BLaER1 treated with 17β-estradiol and CSF1 and Interleukin-3, amounts not matched to agents 10 nM and 100 nM (cell line): ENCODE results near the gene LRRC71.

Source experiments
- H3K27ac ChIP-seq, 11 experiments: shearing (Covaris generic); formaldehyde crosslinking; 2 replicates each; pipeline ENCODE4 v1.8.1; 2022
- H3K27me3 ChIP-seq, 11 experiments: shearing (Covaris generic); formaldehyde crosslinking; 2 replicates each; pipeline ENCODE4 v1.8.1; 2022
- H3K36me3 ChIP-seq, 11 experiments: shearing (Covaris generic); formaldehyde crosslinking; 2 replicates each; pipeline ENCODE4 v1.8.1; 2022
- H3K4me1 ChIP-seq, 10 experiments: shearing (Covaris generic); formaldehyde crosslinking; 2 replicates each; pipeline ENCODE4 v1.8.1; 2022
- H3K4me2 ChIP-seq, 11 experiments: shearing (Covaris generic); formaldehyde crosslinking; 2 replicates each; pipeline ENCODE4 v1.8.1; 2022
- H3K4me3 ChIP-seq, 10 experiments: shearing (Covaris generic); formaldehyde crosslinking; 2 replicates each; pipeline ENCODE4 v1.8.1; 2022
- H3K9ac ChIP-seq, 11 experiments: shearing (Covaris generic); formaldehyde crosslinking; 2 replicates each; pipeline ENCODE4 v1.8.1; 2022
- H3K9me3 ChIP-seq, 11 experiments: shearing (Covaris generic); formaldehyde crosslinking; replicated peaks in 1 of 11; 2 replicates each; pipeline ENCODE4 v1.8.1; 2022
- H4K20me1 ChIP-seq, 11 experiments: shearing (Covaris generic); formaldehyde crosslinking; 2 replicates each; pipeline ENCODE4 v1.8.1; 2022
- Cebpa-rat ChIP-seq, 11 experiments: shearing (Covaris generic); IDR thresholded peaks; 2 replicates each; pipeline ENCODE4 v1.8.1; 2022

The LRRC71 gene

DNA sequence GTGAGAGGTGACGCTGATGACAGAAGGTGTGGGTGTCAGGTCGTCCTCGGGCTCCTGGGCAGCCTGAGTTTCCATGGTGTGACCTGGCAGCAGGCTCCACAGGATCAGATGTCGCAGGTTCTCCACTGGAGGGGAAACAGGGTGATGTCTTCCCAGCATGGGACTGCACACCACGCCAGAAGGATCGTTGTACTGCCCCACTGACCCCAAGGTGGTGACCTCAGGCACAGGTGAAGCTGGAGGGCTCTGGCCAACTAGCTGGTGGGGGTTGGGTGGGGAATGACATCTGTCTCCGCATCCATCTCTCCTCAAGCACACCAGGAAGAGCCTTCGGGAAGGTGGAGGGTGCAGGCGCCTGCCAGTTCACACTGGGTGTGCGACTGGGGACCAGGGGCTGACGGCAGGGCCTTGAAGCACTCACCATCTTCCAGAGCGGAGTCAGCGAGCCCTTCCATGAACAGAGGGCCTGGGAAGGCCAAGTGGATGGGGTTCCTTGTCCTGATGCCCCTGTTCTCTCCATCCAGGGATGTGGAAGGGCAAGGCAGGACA, 19.4 kb downstream of the LRRC71 start:
- TF ChIP-seq Cebpa-rat (IDR thresholded peaks at IDR 0.05): no peak
- Histone ChIP-seq H3K27me3 (no peaks in the 10 kb centered on the region), H3K9me3 (no peaks in the 10 kb centered on the region), H3K27ac (no peak overlapping the region), H3K4me3 (no peak overlapping the region), H3K36me3 (peaks cover 91 to 100% (median 99%) of the 10 kb centered on the region in 11 experiments), H4K20me1 (peaks cover 0 to 99% (median 27%) of the 10 kb centered on the region in 11 experiments; a peak in 14 of 22 replicates), H3K9ac (no peak overlapping the region), H3K4me1 (peaks cover 0 to 22% (median 11%) of the 10 kb centered on the region in 10 experiments; a peak in 13 of 20 replicates), H3K4me2 (no peak overlapping the region)

DNA sequence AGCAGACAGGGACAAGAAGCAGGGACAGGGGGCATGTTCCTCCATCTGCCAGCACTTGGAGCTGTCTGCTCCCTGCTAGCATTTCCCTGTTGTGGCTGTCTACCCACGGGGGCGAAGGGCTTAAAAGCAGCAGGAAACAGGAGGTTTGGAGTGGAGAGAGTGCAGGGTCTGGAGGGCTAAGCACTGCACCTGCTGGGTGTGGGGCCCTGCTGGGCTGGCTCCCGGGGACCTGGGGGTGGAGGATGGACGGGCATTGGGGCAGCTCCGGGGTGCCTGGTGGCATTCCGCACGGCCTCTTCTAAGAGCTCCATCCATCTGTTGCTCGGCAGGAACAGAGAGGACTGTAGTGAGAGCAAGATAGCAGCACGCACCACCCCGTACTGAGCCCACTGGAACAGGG, 21.2 kb downstream of the LRRC71 start:
- peaks cover 97 to 100% (median 100%) of the 10 kb centered on the region in 11 experiments for H3K36me3 ChIP-seq
- H3K4me3 ChIP-seq: no peak overlapping the region
- no peak overlapping the region for H3K27ac ChIP-seq
- H4K20me1 ChIP-seq: peaks cover 0 to 100% (median 32%) of the 10 kb centered on the region in 11 experiments; a peak in 14 of 22 replicates
- H3K9ac ChIP-seq: no peak overlapping the region
- peaks cover 0 to 22% (median 10%) of the 10 kb centered on the region in 10 experiments; a peak in 13 of 20 replicates for H3K4me1 ChIP-seq
- H3K27me3 ChIP-seq: no peaks in the 10 kb centered on the region
- TF ChIP-seq Cebpa-rat (IDR thresholded peaks at IDR 0.05): no peak
- no peak overlapping the region for H3K4me2 ChIP-seq
- no peaks in the 10 kb centered on the region for H3K9me3 ChIP-seq

DNA sequence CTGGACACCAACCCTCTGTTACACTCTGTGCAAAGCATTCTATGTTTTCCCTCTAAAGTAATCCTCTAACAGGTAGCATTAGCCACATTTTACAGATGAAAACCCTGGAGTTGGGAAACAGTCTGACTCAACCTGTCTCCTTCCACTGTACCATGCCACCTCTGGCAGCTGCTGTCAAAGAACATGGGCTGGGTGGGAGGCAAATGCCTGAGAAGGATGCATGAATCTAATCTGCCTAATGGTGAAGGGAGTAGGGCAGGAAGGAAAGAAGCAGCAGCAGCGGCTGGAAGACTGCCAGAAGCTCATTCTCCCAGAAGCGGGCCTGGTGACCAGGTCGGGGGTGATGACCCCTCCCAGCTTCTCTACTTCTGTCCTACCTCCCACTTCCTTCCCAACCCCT, 21.7 kb downstream of the LRRC71 start:
- Histone ChIP-seq H4K20me1 (peaks cover 0 to 100% (median 28%) of the 10 kb centered on the region in 11 experiments; a peak in 14 of 22 replicates), H3K9ac (no peak overlapping the region), H3K36me3 (peaks cover 99 to 100% (median 100%) of the 10 kb centered on the region in 11 experiments), H3K4me1 (peaks cover 0 to 18% (median 8%) of the 10 kb centered on the region in 10 experiments; a peak in 13 of 20 replicates), H3K9me3 (no peaks in the 10 kb centered on the region), H3K4me2 (no peak overlapping the region), H3K27me3 (no peaks in the 10 kb centered on the region), H3K27ac (no peak overlapping the region), H3K4me3 (no peak overlapping the region)
- TF ChIP-seq Cebpa-rat (IDR thresholded peaks at IDR 0.05): no peak

DNA sequence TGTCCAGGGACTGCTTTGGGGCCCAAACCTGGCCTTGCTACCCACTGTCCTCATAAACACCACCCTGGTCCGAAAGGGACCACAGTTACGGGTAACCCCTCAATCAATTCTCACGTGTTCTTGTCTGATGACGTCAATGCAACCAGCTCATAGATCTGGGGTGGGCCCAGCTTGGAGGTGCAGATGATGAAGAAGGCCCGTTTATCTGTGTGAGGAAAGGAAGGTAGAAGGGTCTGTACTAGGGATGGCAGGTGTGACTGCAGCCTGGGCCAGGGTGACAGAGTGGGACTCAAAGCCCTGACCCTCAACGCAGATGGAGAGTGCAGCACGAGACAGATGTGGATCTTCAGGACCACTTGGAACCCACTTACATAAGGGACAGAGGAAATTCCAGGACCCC, 22.1 kb downstream of the LRRC71 start:
- no peak overlapping the region for H3K4me3 ChIP-seq
- H3K27me3 ChIP-seq: no peaks in the 10 kb centered on the region
- H3K27ac ChIP-seq: no peak overlapping the region
- peaks cover 0 to 14% (median 7%) of the 10 kb centered on the region in 10 experiments; a peak in 10 of 20 replicates for H3K4me1 ChIP-seq
- no peaks in the 10 kb centered on the region for H3K9me3 ChIP-seq
- TF ChIP-seq Cebpa-rat (IDR thresholded peaks at IDR 0.05): no peak
- H3K9ac ChIP-seq: no peak overlapping the region
- peaks cover 0 to 99% (median 24%) of the 10 kb centered on the region in 11 experiments; a peak in 14 of 22 replicates for H4K20me1 ChIP-seq
- H3K36me3 ChIP-seq: peaks cover 99 to 100% (median 100%) of the 10 kb centered on the region in 11 experiments
- no peak overlapping the region for H3K4me2 ChIP-seq

DNA sequence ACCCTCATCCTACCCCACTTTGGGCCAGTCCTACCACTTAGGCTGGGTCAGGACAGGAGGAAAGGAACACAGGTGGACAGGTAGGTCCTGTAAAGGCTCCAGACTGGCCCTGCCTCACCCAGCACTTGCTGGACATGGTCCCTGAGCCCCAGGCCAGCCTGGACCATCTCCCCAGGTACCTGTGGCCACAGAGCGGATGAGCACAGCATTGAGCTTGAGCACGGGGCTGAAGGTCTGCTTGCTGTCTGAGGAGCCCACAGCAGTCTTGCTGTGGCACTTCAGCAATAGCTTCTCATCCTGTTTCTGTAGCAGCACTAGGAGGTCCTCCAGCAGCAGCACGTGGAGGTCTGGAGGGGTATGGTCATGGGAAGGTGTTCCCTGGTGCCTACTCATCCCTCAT, 23.3 kb downstream of the LRRC71 start:
- H4K20me1 ChIP-seq: peaks cover 0 to 99% (median 13%) of the 10 kb centered on the region in 11 experiments; a peak in 12 of 22 replicates
- TF ChIP-seq Cebpa-rat (IDR thresholded peaks at IDR 0.05): no peak
- H3K9me3 ChIP-seq: no peaks in the 10 kb centered on the region
- no peak overlapping the region for H3K9ac ChIP-seq
- no peaks in the 10 kb centered on the region for H3K27me3 ChIP-seq
- H3K4me1 ChIP-seq: peaks cover 0 to 7% (median 3%) of the 10 kb centered on the region in 10 experiments; a peak in 8 of 20 replicates
- no peak overlapping the region for H3K4me2 ChIP-seq
- H3K36me3 ChIP-seq: peaks cover 100% of the 10 kb centered on the region in 11 experiments
- H3K27ac ChIP-seq: no peak overlapping the region
- no peak overlapping the region for H3K4me3 ChIP-seq

DNA sequence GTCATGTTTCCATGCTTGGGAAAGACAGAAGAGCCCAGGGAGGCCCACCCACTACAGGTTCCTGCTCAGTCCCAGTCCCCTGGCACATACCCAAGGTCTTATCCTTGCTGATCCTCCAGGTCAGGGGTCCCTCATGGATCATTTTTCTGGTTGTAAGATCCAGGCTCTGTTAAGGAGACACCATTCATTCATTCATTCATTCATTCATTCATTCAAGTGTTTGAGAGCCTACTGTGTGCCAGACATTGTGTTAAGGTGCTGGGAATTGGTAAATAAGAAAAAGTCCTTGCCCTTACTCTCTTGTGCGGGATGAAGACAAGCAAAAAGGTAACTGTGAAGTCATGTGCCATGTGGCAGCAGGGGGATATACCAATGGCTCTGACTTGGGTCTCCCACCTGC, 23.8 kb downstream of the LRRC71 start:
- no peak for TF ChIP-seq Cebpa-rat (IDR thresholded peaks at IDR 0.05)
- Histone ChIP-seq H4K20me1 (peaks cover 0 to 98% (median 8%) of the 10 kb centered on the region in 11 experiments; a peak in 11 of 22 replicates), H3K36me3 (peaks cover 100% of the 10 kb centered on the region in 11 experiments), H3K9ac (no peak overlapping the region), H3K27ac (no peak overlapping the region), H3K9me3 (no peaks in the 10 kb centered on the region), H3K27me3 (no peaks in the 10 kb centered on the region), H3K4me1 (peaks cover 0 to 4% (median 0%) of the 10 kb centered on the region in 10 experiments; a peak in 3 of 20 replicates), H3K4me2 (no peak overlapping the region), H3K4me3 (no peak overlapping the region)

DNA sequence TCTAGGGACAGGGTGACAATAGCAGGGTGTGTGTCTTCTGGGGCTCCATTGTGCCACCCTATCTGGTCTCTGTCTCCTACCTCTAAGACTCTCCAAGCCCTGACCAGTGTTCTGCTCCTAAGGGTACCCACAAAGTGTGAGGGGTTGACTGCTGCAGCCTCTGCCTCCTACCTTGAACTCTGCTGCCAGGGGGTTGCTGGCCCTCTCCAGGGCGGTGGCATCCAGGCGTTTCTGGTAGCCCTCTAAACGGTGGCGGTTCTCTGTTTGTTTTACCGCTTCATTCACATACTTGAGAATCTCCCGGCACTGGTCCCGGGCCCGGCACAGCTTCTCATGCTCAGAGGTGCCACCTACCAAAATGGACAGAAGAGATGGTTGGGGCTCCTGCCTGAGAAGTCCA, 24.4 kb downstream of the LRRC71 start:
- H3K9me3 ChIP-seq: no peaks in the 10 kb centered on the region
- H3K36me3 ChIP-seq: peaks cover 100% of the 10 kb centered on the region in 11 experiments
- H3K27me3 ChIP-seq: no peaks in the 10 kb centered on the region
- H4K20me1 ChIP-seq: peaks cover 0 to 98% (median 8%) of the 10 kb centered on the region in 11 experiments; a peak in 11 of 22 replicates
- no peak overlapping the region for H3K4me2 ChIP-seq
- H3K9ac ChIP-seq: no peak overlapping the region
- TF ChIP-seq Cebpa-rat (IDR thresholded peaks at IDR 0.05): no peak
- no peak overlapping the region for H3K27ac ChIP-seq
- H3K4me3 ChIP-seq: no peak overlapping the region
- H3K4me1 ChIP-seq: no peaks in the 10 kb centered on the region; a peak in 2 of 20 replicates

DNA sequence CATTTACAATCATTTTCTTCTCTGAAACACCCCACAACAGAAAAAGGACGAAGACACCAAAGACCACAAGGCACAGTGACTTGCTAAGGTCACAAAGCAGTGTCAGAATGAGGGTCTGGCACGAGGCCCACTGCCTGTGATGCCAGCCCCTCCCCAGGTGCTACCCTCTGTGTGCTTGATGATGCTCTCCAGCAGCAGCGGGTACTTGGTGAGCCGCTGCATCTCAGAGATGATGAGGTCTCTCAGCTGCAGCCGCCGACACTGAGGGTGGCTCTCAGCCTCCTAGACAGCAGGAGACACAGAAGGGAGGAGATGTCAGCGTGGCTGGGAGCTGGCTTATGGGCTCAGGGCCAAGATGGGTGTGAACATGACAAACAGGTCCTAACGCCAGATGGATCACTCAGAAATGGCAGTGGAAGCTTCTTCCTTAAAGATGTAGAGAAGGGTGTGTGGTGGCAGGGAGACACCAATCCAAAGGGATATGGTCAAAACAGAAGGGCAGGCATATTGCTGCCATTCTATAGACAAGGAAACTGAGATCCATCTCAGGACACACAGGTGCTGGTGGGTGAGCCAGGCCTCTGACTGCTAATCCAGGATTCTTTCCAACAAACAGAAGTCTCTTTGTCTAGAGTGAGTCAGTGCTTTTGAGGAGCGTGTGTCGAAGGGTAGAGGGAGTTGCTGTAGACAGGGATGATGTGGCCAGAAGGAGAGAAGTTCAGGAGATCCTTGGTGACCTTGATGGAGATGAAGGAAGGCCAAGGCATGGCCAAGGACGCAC, 25.6 kb downstream of the LRRC71 start:
- no peaks in the 10 kb centered on the region for H3K9me3 ChIP-seq
- TF ChIP-seq Cebpa-rat (IDR thresholded peaks at IDR 0.05): no peak
- peaks cover 0 to 98% (median 6%) of the 10 kb centered on the region in 11 experiments; a peak in 11 of 22 replicates for H4K20me1 ChIP-seq
- H3K4me2 ChIP-seq: no peak overlapping the region
- peaks cover 100% of the 10 kb centered on the region in 11 experiments for H3K36me3 ChIP-seq
- H3K9ac ChIP-seq: no peak overlapping the region
- H3K4me1 ChIP-seq: peaks cover 0 to 1% (median 0%) of the 10 kb centered on the region in 10 experiments; a peak in 1 of 20 replicates
- no peak overlapping the region for H3K27ac ChIP-seq
- H3K27me3 ChIP-seq: no peaks in the 10 kb centered on the region
- H3K4me3 ChIP-seq: no peak overlapping the region

DNA sequence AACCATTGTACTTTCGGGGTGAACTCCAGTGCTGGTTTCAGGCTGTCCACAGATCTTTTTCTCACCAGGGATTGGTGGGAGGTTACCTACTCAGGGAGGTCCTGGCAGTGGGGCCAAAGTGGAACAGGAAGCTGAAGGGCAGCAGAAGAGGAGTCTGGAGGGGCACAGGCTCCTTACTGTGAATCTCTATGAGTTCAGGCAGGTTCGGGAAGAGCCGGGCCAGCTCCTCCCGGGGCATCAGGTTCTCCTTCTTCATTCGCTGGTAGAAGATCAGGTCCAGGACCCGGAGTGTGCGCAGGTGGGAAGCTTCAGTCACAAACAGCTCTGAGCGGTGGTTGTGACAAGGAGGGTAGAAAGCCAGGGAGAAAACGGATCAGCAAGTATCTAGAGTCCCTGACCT, 26.7 kb downstream of the LRRC71 start:
- H3K27ac ChIP-seq: no peak overlapping the region
- H3K9ac ChIP-seq: no peak overlapping the region
- H3K4me2 ChIP-seq: no peak overlapping the region
- no peak overlapping the region for H3K4me3 ChIP-seq
- H4K20me1 ChIP-seq: peaks cover 0 to 93% (median 6%) of the 10 kb centered on the region in 11 experiments; a peak in 8 of 22 replicates
- no peaks in the 10 kb centered on the region for H3K9me3 ChIP-seq
- no peak for TF ChIP-seq Cebpa-rat (IDR thresholded peaks at IDR 0.05)
- H3K4me1 ChIP-seq: peaks cover 0 to 7% (median 0%) of the 10 kb centered on the region in 10 experiments; a peak in 1 of 20 replicates
- no peaks in the 10 kb centered on the region for H3K27me3 ChIP-seq
- H3K36me3 ChIP-seq: peaks cover 100% of the 10 kb centered on the region in 11 experiments
